Nucleus accumbens (tissue), 56 donors: ENCODE data around the gene TTLL6.
"Not testable (repeated sequence)": the region's sequence is repeated elsewhere in the genome, so short reads cannot be mapped to it uniquely, and the experiment has no call there.

Experiments
- DNase-seq, 56 donors: peaks; one replicate each; lab custom pipeline; 2025; lab: John Stamatoyannopoulos, UW

TTLL6 gene

DNA sequence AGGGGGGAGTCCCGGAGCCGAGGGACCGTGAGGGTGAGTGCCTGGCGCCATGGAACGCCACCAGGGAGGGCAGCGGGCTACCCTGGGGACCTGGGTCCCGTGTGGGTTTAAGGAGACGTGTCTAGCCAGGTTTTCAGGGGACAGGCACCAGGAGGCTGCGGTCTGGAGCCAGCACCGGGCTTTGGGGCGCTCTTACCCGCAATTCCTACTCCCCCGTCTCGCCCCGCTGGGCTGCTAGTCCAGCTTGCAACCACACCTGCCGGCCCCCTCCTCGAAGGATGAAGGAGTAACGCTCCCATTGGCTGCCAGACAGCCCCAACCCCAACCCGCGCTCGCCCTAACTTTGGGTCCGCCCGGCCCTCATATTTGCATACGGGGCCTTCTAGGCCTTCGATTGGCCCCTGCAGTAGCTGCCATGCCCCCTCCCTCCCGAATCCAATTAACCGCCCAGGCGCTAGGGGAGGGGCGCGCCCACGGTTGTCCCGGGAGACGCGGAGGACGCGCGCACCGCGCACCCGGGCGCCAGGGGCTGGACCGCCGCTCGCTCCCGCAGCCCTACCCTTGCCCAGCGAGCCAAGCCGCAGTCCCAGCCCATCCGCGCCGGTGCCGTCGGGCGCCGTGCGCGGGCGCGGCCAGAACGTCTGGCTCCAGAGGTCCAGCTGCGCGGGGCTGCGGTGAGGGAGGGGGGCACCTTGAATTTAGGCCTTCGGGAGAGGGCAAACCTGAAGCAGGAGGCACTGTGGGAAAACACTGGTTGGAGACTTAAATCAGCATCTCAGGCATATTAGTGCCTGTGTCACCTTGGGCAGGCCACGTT is at the start of gene TTLL6:
Gene TTLL6 (minus strand): TSS at position 456 of the 817 bp plus-strand sequence. CDS start 157 bp downstream, at position 299.
- DNase-seq, result peak in 52 of 56 donors; percentile 1 to 87 (median 54)

DNA sequence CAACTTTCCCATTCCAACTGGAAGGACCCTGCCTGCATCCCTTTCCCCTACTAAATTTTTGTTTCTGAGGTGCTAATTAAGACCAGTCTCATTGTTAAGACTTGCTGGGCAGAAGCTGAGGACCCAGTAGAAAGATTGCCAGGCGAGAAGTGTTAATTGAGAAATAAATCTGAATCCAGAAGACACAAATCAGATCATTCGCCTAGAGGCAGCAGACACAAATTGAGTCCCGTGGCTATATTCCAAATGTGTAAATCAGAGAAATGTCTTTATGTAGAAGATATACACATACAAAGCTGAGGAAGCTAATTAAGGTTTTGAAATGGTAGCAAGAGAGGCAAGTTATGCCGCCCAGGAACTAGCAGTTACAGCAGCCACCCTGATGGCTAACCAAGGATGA is 43.4 kb upstream of the TTLL6 start:
- DNase-seq, result no peak

DNA sequence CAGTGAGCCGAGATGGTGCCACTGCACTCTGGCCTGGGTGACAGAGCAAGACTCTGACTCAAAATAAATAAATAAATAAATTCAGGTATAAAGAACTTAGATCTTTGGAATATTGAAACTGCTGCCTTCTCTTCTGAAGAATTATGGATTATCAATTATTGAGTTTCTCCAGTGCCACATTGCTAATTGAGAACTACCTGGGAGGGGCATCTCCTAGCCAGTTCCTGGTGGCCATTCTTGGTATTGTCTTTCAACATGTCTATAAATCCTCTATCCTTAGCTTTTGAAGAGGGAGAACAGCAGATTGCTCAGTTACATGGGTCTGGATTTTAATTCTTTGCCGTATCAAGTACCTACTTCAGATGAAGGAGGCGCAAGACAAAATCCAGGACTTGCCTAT is 43.0 kb upstream of the TTLL6 start:
- no peak for DNase-seq

DNA sequence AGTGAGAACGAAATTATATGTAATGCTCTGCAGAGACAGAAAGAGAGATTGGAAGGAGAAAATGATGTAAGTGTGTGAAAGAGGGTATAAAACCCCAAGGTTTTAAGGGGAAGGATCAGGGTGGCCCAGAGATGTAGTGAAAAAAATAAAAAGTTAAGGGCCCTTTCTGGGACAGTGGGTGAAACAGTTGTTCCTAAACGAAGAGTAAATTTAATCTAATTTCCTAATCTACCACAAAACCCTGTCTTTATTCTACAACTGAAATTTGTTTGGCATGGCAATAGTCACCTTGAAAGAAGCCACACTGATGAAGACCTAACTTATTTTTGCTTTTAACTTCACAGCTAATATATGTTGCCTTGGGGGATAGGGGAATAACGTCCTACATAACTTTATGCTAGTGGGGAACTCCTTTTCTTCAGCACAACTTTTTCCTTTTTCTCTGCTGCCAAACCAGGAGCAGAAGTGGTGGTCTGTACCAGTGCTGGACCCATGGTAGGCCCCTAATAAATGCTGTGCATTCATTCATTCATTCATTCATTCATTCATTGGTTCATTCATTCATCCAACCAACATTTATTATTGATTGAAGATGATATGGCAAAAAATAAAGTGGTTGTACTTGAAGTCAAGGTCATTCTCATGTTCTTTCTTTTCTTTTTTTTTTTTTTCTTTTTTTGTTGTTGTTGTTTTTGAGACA is 39.2 kb upstream of the TTLL6 start:
- no peak for DNase-seq

DNA sequence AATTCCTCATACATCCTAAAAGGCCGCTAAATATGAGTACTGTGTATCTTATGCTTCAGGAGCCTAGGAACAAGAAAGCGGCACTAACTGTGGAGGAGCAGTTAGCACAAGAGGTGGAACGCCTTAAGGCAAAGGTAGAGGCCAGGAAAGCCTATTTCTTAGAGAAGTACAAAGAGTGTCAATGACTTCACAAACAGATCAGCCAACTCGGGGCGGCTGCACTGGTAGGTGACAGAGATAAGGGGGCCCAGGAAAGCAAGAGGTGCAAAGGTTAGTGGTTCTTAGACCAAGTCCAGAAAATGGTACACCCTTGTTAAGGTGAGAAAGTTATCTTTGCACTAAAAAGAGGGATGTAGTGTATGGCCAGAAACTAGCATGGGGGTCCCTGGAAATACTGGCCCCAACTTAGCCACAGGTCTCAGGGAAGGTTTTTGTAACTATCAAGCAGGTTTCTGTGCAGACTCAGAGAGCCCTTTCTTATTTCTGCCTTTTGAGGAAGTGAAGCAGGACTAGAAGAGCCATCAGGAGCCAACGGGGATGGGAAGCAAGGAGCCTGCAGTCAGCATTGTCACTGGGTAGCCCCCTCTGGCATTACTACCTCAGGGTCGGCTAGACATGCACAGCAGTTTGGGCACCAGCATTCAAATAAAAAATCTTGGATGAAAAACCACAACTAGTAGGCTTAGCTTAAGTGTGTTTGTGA is 37.9 kb upstream of the TTLL6 start:
- DNase-seq, result no peak

DNA sequence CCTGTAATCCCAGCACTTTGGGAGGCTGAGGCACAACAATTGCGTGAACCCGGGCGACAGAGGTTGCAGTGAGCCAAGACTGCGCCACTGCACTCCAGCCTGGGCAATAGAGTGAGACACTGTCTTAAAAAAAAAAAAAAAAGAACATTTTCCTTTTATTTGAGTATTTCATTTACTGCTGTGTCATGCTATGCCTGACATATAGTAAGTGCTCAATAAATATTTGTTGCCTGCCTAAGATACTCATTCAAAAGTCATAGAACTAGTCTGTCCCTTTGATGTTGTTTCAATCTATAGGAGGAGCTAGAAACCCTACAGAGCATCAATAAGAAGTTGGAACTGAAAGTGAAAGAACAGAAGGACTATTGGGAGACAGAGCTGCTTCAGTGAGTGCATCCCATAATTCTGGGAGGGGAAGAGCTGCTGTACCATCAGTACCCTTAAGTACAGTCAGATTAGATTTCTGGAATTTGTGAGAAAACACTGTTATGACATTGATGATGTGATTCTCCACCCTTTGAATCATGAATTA is 33.8 kb upstream of the TTLL6 start:
- DNase-seq, result no peak

DNA sequence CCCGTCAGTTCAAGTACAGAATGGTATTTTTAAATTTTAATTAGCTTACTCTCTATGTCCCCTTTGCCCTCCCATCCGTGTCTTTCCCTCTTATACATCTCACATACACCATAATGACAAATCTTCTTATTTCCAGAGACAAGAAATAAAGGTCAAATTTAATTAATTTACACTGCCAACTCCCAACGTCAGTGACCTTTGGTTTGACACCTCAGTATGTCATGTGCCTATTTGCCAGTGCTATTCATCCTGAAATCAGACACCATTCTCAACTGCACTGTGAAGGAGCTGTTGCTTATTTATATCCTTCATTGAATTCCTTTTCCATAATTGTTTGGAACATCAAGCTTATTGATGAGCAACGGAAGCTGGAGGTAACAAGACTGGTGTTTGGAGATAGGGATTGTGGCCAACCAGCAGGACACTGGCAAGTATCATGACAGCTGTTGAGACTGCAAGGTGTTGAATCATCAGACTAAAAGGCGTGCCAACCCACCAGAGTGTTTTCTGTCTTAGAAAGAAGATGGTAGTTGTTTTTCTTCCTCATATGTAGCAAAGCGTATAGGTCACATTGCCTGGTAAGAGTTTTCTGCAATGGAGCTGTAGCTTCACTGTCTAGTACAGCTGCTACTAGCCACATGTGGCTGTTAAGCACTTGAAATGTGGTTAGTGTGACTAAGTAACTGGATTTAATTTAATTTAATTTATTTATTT is 26.3 kb upstream of the TTLL6 start:
- DNase-seq, result no peak

DNA sequence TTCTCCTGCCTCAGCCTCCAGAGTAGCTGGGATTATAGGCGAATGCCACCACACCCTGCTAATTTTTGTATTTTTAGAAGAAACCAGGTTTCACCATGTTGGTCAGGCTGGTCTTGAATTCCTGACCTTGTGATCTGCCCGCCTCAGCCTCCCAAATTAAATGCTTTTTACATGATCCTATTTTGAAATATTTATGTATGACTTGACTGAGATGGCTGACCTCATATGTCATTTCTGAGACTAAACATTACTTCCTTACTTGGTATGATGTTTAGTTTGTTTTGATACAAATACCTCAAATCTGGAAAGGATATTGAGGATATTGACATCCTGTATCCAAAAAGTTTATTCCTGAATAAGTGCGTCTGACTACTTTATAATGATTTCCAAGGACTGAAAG is 25.7 kb upstream of the TTLL6 start:
- no peak for DNase-seq

DNA sequence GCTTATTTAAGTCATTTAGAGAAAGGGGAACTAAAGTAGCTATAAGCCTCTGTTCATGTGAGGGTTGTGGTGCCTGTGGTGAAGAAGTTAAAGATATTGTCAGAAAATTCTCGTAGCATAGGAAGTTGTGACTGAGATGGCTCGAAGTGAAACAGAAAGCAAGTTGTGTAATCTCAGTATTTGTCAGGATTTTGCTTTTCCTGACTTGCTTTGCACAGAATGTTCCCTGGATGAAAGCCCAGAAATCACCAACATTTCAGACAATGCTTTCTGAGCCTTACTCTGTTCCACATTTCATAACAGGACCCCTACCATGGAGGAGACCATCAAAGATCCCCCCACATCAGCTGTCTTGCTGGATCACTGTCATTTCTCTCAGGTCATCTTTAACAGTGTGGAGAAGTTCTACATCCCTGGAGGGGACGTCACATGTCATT is 24.4 kb upstream of the TTLL6 start:
- DNase-seq, result peak in 13 of 56 donors; percentile 2 to 46 (median 7)

DNA sequence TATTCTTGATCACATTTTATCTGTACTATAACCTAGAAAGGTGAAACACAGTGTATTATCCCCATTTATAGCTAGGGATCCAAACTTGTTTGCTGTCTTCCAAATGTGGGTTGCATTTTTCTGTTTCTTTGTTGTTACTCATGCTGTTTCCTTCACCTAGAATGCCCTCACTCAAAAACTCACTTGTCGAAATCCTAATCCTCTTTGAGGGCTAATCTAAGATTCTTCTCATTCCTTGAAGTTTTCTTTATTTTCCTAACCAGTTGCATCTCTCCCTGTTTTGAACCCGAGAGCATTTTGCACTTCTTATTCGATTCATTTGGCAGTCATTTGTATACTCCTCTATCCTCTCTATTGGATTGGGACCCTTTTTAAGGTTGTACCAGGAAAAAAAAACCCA is 23.4 kb upstream of the TTLL6 start:
- DNase-seq, result no peak

DNA sequence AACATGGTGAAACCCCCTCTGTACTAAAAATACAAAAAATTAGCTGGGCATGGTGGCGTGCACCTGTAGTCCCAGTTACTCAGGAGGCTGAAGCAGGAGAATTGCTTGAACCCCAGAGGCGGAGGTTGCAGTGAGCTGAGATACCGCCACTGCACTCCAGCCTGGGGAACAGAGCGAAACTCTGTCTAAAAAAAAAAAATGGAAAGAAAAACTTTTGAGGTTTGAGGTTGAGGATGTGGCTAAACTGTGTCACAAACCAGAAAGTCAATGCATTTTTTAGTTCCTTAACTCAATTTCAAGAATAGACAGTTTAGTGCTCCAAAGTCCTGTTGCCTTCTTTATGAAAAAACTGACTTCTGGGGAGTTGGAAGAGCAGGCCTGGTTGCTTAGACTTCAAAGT is 20.4 kb upstream of the TTLL6 start:
- not testable (repeated sequence) for DNase-seq

DNA sequence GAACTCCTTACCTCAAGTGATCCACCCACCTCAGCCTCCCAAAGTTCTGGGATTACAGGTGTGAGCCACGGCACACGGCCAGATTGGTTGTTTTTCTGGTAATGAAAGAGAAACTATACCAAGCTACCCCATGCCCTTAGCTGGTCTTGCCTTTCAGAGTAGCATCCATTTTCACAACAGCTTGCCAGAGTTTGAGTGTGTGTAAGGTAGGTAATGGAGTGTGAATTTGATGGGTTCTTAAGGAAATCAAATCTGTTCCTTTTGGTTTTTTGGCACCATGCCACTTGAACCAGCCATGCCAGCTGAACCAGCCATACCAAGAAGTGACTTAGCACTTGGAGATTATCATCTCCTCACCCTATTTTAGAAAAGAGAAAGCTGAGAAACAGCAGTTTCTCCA is 18.9 kb upstream of the TTLL6 start:
- DNase-seq, result no peak

DNA sequence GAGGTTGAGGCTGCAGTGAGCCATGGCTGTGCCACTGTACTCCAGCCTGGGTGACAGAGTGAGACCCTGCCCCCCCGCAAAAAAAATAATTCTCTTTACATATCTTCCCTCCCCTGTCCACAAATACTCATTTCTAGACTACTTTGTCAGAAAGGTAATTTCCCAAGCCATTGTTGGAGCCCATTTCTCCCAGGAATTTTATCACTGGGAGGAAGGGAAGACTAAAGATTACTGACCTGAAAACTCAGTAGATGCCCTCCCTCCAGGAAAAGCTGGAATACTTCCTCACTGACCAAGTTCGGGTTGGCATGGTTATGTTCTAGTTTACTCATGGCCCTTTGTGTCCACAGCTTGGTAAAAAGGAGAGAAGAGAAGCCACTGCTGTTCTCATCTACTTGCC is 17.9 kb upstream of the TTLL6 start:
- no peak for DNase-seq

DNA sequence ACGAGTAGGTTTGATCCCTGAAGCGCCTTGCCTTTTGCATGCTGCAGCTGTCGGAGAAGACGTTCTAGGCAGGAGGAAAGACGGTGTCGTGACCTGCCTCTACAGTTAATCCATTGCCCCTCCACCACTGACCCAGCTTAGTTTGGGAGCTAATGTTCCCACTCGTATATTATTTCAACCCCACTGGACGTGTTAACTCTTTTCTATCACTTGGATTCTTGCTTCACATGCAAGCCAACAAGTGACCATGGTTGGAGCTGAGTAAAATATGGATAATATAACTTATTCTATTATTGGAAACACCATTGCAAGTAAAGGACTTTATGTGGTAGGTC is 14.5 kb upstream of the TTLL6 start:
- no peak for DNase-seq

DNA sequence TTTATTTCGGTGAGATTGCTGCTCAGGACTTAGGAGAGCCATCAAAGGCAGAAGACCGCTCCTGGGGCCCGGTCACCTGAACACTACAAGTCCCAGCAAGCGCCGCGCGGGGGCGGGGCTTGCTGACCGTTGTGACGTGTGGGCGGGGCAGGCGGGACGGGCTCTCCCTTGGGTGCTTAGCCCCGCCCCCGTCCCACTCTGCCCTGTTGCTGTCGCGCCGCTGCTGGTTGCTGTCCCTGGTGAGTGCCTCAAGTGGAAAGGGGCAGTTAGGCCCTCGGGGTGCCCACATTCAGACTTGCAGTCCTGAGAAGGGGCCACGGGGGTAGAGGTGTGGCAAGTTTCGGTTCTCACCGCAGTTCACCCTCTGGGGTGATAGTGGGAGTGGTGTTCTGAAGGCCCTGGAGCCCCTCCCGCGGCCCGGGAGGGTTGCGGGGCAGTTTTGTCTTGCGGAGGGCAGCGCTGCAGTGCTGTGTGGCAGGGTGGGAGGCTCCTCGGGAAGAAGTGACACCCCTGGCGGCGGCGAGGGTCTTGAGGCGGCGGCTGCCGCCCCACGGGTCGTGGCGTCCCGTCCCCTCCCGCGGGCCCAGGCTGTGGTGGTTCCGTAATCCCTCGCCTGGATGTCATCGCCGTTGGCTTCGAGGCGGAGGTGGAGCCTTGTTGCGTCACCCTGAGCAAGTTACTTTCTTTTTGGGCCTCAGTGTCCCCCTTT is 14.0 kb upstream of the TTLL6 start, which contains the start of gene CALCOCO2:
Gene CALCOCO2 (plus strand): TSS at position 196 of the 709 bp plus-strand sequence. CDS start 10,673 bp downstream, outside the sequence.
- peak; percentile 33 to 98 (median 84) for DNase-seq

DNA sequence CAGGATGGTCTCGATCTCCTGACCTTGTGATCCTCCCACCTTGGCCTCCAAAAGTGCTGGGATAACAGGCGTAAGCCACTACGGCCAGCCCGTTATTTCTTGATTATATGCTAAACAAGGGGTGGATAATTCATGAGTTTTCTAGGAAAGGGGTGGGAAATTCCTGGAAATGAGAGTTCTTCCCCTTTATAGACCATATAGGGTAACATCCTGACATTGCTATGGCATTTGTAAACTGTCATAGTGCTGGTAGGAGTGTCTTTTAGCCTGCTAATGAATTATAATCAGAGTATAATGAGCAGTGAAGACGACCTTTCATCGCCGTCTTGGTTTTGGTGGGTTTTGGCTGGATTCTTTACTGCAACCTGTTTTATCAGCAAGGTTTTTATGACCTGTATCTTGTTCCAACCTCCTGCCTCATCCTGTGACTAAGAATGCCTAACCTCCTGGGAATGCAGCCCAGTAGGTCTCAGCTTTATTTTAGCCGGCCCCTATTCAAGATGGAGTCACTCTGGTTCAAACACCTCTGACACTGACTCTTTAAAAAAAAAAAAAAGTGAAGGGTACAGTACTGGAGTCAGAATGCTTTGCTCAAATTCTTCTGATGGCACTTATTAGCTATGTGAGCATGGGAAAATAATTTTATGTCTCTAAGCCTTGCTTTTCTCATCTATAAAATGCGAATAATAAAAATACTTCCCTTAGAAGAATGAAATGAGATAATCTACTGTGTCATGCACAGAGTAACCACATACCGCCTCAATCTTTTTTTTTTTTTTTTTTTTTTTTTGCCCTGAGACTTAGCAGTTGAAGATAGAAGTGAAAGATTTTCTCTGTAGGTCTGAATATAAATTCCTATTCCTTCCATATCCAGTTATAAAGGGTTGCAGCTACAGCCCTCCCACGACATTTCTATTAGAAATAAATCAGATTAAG is 8.7 kb upstream of the TTLL6 start:
- no peak for DNase-seq

DNA sequence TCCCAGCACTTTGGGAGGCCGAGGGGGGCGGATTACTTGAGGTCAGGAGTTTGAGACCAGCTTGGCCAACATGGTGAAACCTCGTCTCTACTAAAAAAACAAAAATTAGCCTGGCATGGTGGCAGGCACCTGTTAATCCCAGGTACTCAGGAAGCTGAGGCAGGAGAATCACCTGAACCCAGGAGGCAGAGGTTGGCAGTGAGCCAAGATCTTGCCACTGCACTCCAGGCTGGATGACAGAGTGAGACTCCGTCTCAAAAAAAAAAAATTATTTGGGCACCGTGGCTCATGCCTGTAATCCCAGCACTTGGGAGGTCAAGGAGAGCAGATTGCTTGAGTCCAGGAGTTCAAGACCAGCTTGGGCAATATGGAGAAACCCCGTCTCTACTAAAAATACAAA is 3.9 kb upstream of the TTLL6 start:
- DNase-seq, result not testable (repeated sequence)

DNA sequence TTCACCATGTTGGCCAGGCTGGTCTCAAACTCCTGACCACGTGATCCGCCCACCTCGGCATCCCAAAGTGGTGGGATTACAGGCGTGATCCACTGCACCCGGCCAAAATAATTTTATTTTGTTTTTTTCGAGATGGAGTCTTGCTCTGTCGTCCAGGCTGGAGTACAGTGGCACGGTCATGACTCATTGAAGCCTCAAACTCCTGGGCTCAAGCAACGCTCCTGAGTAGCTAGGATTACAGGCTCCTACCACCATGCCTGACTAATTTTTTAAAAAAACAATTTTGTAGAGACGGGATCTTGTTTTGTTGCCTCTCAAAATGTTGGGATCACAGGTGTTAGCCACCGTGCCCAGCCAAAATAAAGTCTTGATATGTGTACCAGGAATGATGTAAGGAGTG is 2.4 kb upstream of the TTLL6 start:
- DNase-seq, result no peak
